GM12801 (cell line): ENCODE results near the gene ABHD14A.

Experiments
- CTCF ChIP-seq: IDR thresholded peaks from one replicate; pipeline ENCODE4 v1.5.1; 2011; ENCODE audit warnings: control low read depth; ENCODE audit not compliant: insufficient read length; ENCODE audit errors: extremely low read depth

Gene ABHD14A

DNA sequence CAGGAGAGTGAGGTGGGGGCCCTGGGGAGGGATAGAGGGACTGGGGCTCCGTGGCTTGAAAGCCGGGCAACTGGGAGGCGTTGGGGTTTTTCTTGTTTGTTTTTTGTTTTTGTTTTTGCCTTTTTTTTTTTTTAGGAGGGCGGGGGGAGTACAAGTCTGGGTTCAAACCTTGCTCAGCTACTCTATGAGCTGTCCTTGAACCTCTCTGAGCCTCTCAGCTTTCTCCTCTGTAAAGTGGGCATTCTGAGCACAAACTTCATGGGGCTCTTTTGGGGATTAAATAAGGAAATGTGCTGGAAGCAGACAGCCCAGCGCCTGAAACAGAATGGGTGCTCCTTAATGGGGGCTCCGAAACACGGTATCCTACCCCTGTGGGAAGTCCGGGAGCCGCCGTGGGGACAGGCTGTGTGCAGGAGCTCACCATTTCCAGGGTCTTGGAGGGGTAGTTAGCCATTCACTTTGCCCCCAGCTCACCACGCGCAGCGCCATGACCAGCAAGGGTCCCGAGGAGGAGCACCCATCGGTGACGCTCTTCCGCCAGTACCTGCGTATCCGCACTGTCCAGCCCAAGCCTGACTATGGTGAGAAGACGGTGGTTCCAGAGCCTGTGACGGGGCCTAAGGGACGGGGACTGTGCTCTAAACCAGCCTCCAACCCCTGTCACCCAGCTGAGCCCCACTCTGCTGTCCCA lies 8.9 kb downstream of the ABHD14A start:
- TF ChIP-seq CTCF, result no peak

DNA sequence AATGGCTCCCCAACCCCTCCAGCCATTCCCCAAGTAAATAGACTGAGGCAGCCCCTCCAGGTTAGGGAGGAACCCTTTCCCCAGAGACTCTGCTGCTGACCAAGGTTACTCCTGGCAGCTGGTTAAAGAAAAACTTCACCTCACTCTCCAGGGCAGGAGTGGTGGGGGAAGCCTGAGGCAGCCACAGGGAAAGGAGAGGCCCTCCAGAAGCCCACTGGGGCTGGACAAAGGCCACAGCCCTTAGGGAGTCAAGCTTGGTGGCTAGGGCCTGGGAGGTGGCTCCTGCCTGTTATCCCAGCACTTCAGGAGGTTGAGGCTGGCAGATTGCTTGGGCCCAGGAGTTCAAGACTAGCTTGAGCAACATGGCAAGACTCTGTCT lies 9.4 kb downstream of the ABHD14A start:
- TF ChIP-seq CTCF, result no peak

DNA sequence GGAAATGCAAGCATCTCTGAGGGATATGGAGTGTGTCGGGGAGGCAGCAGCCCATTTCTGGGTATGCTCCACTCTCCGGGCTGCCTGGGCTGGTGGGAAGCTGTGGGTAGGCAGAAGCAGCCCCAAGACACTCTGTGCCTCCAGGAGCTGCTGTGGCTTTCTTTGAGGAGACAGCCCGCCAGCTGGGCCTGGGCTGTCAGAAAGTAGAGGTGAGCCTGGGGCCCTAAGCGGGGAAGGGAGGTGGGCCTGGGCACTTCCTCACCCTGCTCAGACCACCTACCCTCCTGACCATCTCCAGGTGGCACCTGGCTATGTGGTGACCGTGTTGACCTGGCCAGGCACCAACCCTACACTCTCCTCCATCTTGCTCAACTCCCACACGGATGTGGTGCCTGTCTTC lies 10.2 kb downstream of the ABHD14A start:
- TF ChIP-seq CTCF, result no peak

- no peak for TF ChIP-seq CTCF
Measured at GRCh38 chr3:51986010-51986947, 11.4 kb downstream of the ABHD14A start.

- TF ChIP-seq CTCF, result no peak
Measured at GRCh38 chr3:51987568-51987967, 12.7 kb downstream of the ABHD14A start.

GRCh38 chr3:51988286-51989146 lies 13.7 kb downstream of the ABHD14A start:
- TF ChIP-seq CTCF, result no peak
